ENCODE results near the gene KBTBD4. TPM values are rescaled to one million over a fixed set of nuclear protein-coding genes. Genes with fewer than 3 reads are reported as not detected.

Gene KBTBD4
- total RNA-seq, 2 donors from 2014 or later, result 26.8 to 30.6 TPM

- Histone ChIP-seq H3K27ac (no peak overlapping the region), H3K4me1 (replicated peaks) (no peaks in the 10 kb centered on the region), H3K36me3 (no peaks in the 10 kb centered on the region), H3K9me3 (no peaks in the 10 kb centered on the region), H3K4me3 (no peak overlapping the region), H3K27me3 (replicated peaks; ENCODE audit: insufficient read depth) (peaks cover 3% of the 10 kb centered on the region)
- intact Hi-C loops (cut with DNase I), result no loop called here
- 78% methylated on average over 2 of the region's 2 CpGs for WGBS
- TF ChIP-seq CTCF (IDR thresholded peaks at IDR 0.05) (no peak), POLR2AphosphoS5 (IDR thresholded peaks at IDR 0.05) (no peak), POLR2A (IDR thresholded peaks at IDR 0.05) (no peak)
- no peak for DNase-seq (ENCODE audit: low spot score)
Measured at GRCh38 chr11:47592970-47593369, 14.2 kb upstream of the KBTBD4 start.

- H3K4me1 ChIP-seq (replicated peaks), result no peaks in the 10 kb centered on the region
- H3K9me3 ChIP-seq, result no peaks in the 10 kb centered on the region
- no peaks in the 10 kb centered on the region for H3K36me3 ChIP-seq
- intact Hi-C loops (cut with DNase I), result no loop called here
- no peak for DNase-seq (ENCODE audit: low spot score)
- peaks cover 3% of the 10 kb centered on the region for H3K27me3 ChIP-seq (replicated peaks; ENCODE audit: insufficient read depth)
- no peak overlapping the region for H3K4me3 ChIP-seq
- no peak overlapping the region for H3K27ac ChIP-seq
- TF ChIP-seq CTCF (IDR thresholded peaks at IDR 0.05) (no peak), POLR2A (IDR thresholded peaks at IDR 0.05) (no peak), POLR2AphosphoS5 (IDR thresholded peaks at IDR 0.05) (no peak)
- 79% methylated on average over 4 of the region's 4 CpGs for whole genome bisulfite sequencing
Measured at GRCh38 chr11:47592251-47592650, 13.5 kb upstream of the KBTBD4 start.

- H3K36me3 ChIP-seq, result no peaks in the 10 kb centered on the region
- no peak overlapping the region for H3K4me3 ChIP-seq
- H3K27ac ChIP-seq, result no peak overlapping the region
- no peak for DNase-seq (ENCODE audit: low spot score)
- intact Hi-C loops (cut with DNase I), result no loop called here
- H3K4me1 ChIP-seq (replicated peaks), result no peaks in the 10 kb centered on the region
- peaks cover 3% of the 10 kb centered on the region for H3K27me3 ChIP-seq (replicated peaks; ENCODE audit: insufficient read depth)
- TF ChIP-seq POLR2AphosphoS5 (IDR thresholded peaks at IDR 0.05) (no peak), CTCF (IDR thresholded peaks at IDR 0.05) (no peak), POLR2A (IDR thresholded peaks at IDR 0.05) (no peak)
- 69% methylated on average over 7 of the region's 7 CpGs for WGBS
- H3K9me3 ChIP-seq, result no peaks in the 10 kb centered on the region
Measured at GRCh38 chr11:47591764-47592163, 13.0 kb upstream of the KBTBD4 start.

GRCh38 chr11:47589977-47590861, 11.4 kb upstream of the KBTBD4 start:
- DNase-seq (ENCODE audit: low spot score), result no peak
- H3K4me1 ChIP-seq (replicated peaks), result no peaks in the 10 kb centered on the region
- peaks cover 3% of the 10 kb centered on the region for H3K27me3 ChIP-seq (replicated peaks; ENCODE audit: insufficient read depth)
- no peaks in the 10 kb centered on the region for H3K9me3 ChIP-seq
- no peak for TF ChIP-seq POLR2AphosphoS5 (IDR thresholded peaks at IDR 0.05)
- no peak for TF ChIP-seq CTCF (IDR thresholded peaks at IDR 0.05)
- TF ChIP-seq POLR2A (IDR thresholded peaks at IDR 0.05), result no peak
- H3K36me3 ChIP-seq, result no peaks in the 10 kb centered on the region
- intact Hi-C loops (cut with DNase I), result no loop called here
- WGBS, result 35% methylated on average over 104 of the region's 122 CpGs
- H3K4me3 ChIP-seq, result peak overlapping the region; percentile 15 to 36
- peak overlapping the region in 1 of 2 donors; percentile 31 for H3K27ac ChIP-seq

- no peak for TF ChIP-seq CTCF (IDR thresholded peaks at IDR 0.05)
- no peak for TF ChIP-seq POLR2AphosphoS5 (IDR thresholded peaks at IDR 0.05)
- TF ChIP-seq POLR2A (IDR thresholded peaks at IDR 0.05), result no peak
- H3K36me3 ChIP-seq, result no peaks in the 10 kb centered on the region
- peaks cover 3% of the 10 kb centered on the region for H3K27me3 ChIP-seq (replicated peaks; ENCODE audit: insufficient read depth)
- H3K9me3 ChIP-seq, result no peaks in the 10 kb centered on the region
- H3K4me1 ChIP-seq (replicated peaks), result no peaks in the 10 kb centered on the region
- peak overlapping the region; percentile 15 to 36 for H3K4me3 ChIP-seq
- intact Hi-C loops (cut with DNase I), result no loop called here
- peak overlapping the region in 1 of 2 donors; percentile 31 for H3K27ac ChIP-seq
- DNase-seq (ENCODE audit: low spot score), result no peak
- WGBS, result 25% methylated on average over 51 of the region's 51 CpGs
Measured at GRCh38 chr11:47589584-47589976, 10.8 kb upstream of the KBTBD4 start.

Measured in prostate gland (tissue), 2 donors.